ENCODE measurements around the gene KLK6. TPM values are rescaled to one million over a fixed set of nuclear protein-coding genes. Genes with fewer than 3 reads are reported as not detected.
A peak's percentile ranks its signal among the peaks of the same experiment; 100 is the strongest.

Gene KLK6
- polyA plus RNA-seq, 4 donors, result 36.8 to 53.2 (median 42.2) TPM

- DNase-seq (ENCODE audit: low read depth in 4 of 4, low spot score in 3 of 4), result no peak
Measured at GRCh38 chr19:50959731-50960500, 9.5 kb downstream of the KLK6 start.

GRCh38 chr19:50957587-50957986 is 11.8 kb downstream of the KLK6 start:
- DNase-seq (ENCODE audit: low read depth in 4 of 4, low spot score in 3 of 4), result no peak

GRCh38 chr19:50952910-50953309 is 16.5 kb downstream of the KLK6 start, which contains the start of gene KLK5:
Gene KLK5, minus strand, starts transcription at chr19:50953038. Its CDS starts 381 bp downstream, at chr19:50952657.
- DNase-seq (ENCODE audit: low read depth in 4 of 4, low spot score in 3 of 4), result no peak

GRCh38 chr19:50949861-50950260 is 19.5 kb downstream of the KLK6 start:
- no peak for DNase-seq (ENCODE audit: low read depth in 4 of 4, low spot score in 3 of 4)

- DNase-seq (ENCODE audit: low read depth in 4 of 4, low spot score in 3 of 4), result no peak
Measured at GRCh38 chr19:50947123-50947522, 22.3 kb downstream of the KLK6 start.

- no peak for DNase-seq (ENCODE audit: low read depth in 4 of 4, low spot score in 3 of 4)
Measured at GRCh38 chr19:50944795-50945194, 24.6 kb downstream of the KLK6 start.

GRCh38 chr19:50943074-50943828 is 26.1 kb downstream of the KLK6 start:
- DNase-seq (ENCODE audit: low read depth in 4 of 4, low spot score in 3 of 4), result no peak

- DNase-seq (ENCODE audit: low read depth in 4 of 4, low spot score in 3 of 4), result no peak
Measured at GRCh38 chr19:50939596-50939995, 29.8 kb downstream of the KLK6 start.

GRCh38 chr19:50933640-50934039 is 35.8 kb downstream of the KLK6 start:
- no peak for DNase-seq (ENCODE audit: low read depth in 4 of 4, low spot score in 3 of 4)

GRCh38 chr19:50932690-50933083 is 36.7 kb downstream of the KLK6 start:
- no peak for DNase-seq (ENCODE audit: low read depth in 4 of 4, low spot score in 3 of 4)

GRCh38 chr19:50932018-50932689 is 37.2 kb downstream of the KLK6 start:
- no peak for DNase-seq (ENCODE audit: low read depth in 4 of 4, low spot score in 3 of 4)

- DNase-seq (ENCODE audit: low read depth in 4 of 4, low spot score in 3 of 4), result no peak
Measured at GRCh38 chr19:50931023-50931422, 38.4 kb downstream of the KLK6 start.

GRCh38 chr19:50928831-50929230 is 40.6 kb downstream of the KLK6 start:
- no peak for DNase-seq (ENCODE audit: low read depth in 4 of 4, low spot score in 3 of 4)

GRCh38 chr19:50926144-50926543 is 43.2 kb downstream of the KLK6 start:
- no peak for DNase-seq (ENCODE audit: low read depth in 4 of 4, low spot score in 3 of 4)

- DNase-seq (ENCODE audit: low read depth in 4 of 4, low spot score in 3 of 4), result no peak
Measured at GRCh38 chr19:50925734-50926133, 43.7 kb downstream of the KLK6 start.

GRCh38 chr19:50924586-50924985 is 44.8 kb downstream of the KLK6 start:
- DNase-seq (ENCODE audit: low read depth in 4 of 4, low spot score in 3 of 4), result no peak

- DNase-seq (ENCODE audit: low read depth in 4 of 4, low spot score in 3 of 4), result peak; percentile 73 to 81 (median 76)
Measured at GRCh38 chr19:50922317-50922853, 47.0 kb downstream of the KLK6 start.

- no peak for DNase-seq (ENCODE audit: low read depth in 4 of 4, low spot score in 3 of 4)
Measured at GRCh38 chr19:50921426-50922316, 47.7 kb downstream of the KLK6 start.

GRCh38 chr19:50916069-50916468 is 53.3 kb downstream of the KLK6 start:
- no peak for DNase-seq (ENCODE audit: low read depth in 4 of 4, low spot score in 3 of 4)

Data from right renal pelvis (tissue), 4 donors.